Dermis blood vessel endothelial cell (primary cell): ENCODE measurements around the gene CRKL. TPM values are rescaled to one million over a fixed set of nuclear protein-coding genes. Genes with fewer than 3 reads are reported as not detected.
A peak's percentile ranks its signal among the peaks of the same experiment; 100 is the strongest.
"Not testable (repeated sequence)": the region's sequence is repeated elsewhere in the genome, so short reads cannot be mapped to it uniquely, and the experiment has no call there.

Experiments
- DNase-seq: peaks from one replicate; pipeline ENCODE4 v3.0.0; 2010
- total RNA-seq: library from RNA; depleted of rRNA; stranded (reverse); fragments of >200 nt; gene quantifications from 2 replicates; pipeline ENCODE4 v1.2.3, GENCODE V29; 2014

CRKL gene
- total RNA-seq, 1 donor from 2014 or later: 50.2 TPM

- DNase-seq: not testable (repeated sequence)
These were observed 15.8 kb upstream of the CRKL start for GRCh38 chr22:20901093-20902033.

GRCh38 chr22:20903093-20903492, 14.1 kb upstream of the CRKL start:
- DNase-seq: no peak

GRCh38 chr22:20904008-20904979, 12.9 kb upstream of the CRKL start:
- DNase-seq: no peak

GRCh38 chr22:20904980-20905355, 12.2 kb upstream of the CRKL start:
- no peak for DNase-seq

GRCh38 chr22:20905415-20906386, 11.5 kb upstream of the CRKL start:
- no peak for DNase-seq

- DNase-seq: no peak
These were observed 10.8 kb upstream of the CRKL start for GRCh38 chr22:20906387-20906767.

- not testable (repeated sequence) for DNase-seq
These were observed 8.5 kb upstream of the CRKL start for GRCh38 chr22:20908717-20909116.

- no peak for DNase-seq
These were observed 7.5 kb upstream of the CRKL start for GRCh38 chr22:20909543-20910303.

GRCh38 chr22:20912494-20912893, 4.7 kb upstream of the CRKL start:
- DNase-seq: no peak

- DNase-seq: no peak
These were observed 1.5 kb downstream of the CRKL start for GRCh38 chr22:20918663-20919218.

- peak; percentile 19 for DNase-seq
These were observed 2.5 kb downstream of the CRKL start for GRCh38 chr22:20919718-20920117.

GRCh38 chr22:20920881-20921203, 3.6 kb downstream of the CRKL start:
- DNase-seq: no peak

GRCh38 chr22:20922141-20922751, 5.0 kb downstream of the CRKL start:
- DNase-seq: no peak

- DNase-seq: no peak
These were observed 9.0 kb downstream of the CRKL start for GRCh38 chr22:20926243-20926642.

GRCh38 chr22:20927940-20928572, 10.8 kb downstream of the CRKL start:
- DNase-seq: no peak

GRCh38 chr22:20928573-20928967, 11.4 kb downstream of the CRKL start:
- no peak for DNase-seq

- DNase-seq: no peak
These were observed 12.8 kb downstream of the CRKL start for GRCh38 chr22:20930004-20930403.

- DNase-seq: not testable (repeated sequence)
These were observed 13.2 kb downstream of the CRKL start for GRCh38 chr22:20930435-20930834.

GRCh38 chr22:20931126-20931654, 14.0 kb downstream of the CRKL start:
- no peak for DNase-seq

- DNase-seq: no peak
These were observed 16.7 kb downstream of the CRKL start for GRCh38 chr22:20933910-20934309.
